Stimulated activated CD4-positive, alpha-beta T cell treated with anti-CD3 and anti-CD28 coated beads, Interleukin-4, amount 100 ng/mL, for 24 hours (primary cell): ENCODE measurements around the gene MYOD1.

Source experiments
- DNase-seq: peaks from one replicate; pipeline ENCODE4 v3.0.0-alpha.2; 2020

Gene MYOD1

GRCh38 chr11:17751558-17751957 lies 32.2 kb downstream of the MYOD1 start:
- no peak for DNase-seq

GRCh38 chr11:17752144-17752543 lies 32.8 kb downstream of the MYOD1 start:
- no peak for DNase-seq

DNA sequence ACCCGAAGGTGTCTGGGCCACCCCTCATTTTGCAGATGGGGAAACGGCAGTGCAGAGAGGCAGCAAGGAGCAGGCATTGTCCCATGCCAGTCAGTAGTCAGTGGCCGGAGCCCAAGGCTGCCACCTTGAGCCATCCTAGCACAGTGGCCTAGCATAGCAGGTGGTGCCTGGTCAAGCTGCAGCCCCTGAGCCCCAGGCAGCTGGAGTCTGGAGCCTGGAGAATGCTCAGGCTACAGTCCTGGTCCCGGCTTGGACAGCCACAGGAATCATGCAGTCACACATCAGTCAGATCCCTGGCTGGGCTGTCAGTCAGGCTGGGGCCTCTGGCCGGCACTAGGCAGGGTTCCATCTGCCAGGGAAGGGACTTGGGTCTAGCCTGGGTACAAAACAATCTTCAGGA lies 33.8 kb downstream of the MYOD1 start:
- no peak for DNase-seq

DNA sequence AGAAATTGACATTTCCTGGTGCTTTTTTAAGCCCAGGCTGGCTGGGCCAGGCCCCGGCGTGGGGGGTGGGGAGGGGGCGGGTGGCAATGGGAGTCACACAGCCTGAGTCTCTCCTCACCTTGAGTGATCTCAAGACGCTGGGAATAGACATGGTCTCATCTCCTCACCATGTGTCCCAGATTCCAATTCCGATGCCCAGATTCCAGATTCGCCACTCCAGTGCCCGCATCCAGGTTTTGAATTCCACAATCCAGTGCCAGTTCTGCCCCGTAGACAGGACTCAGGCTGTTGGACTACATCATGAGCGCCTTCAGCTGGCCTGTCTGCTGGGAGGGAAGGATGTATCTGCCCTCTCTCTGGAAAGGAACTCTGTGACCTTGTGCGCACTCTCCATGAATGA lies 34.3 kb downstream of the MYOD1 start:
- no peak for DNase-seq

- DNase-seq, result no peak
Observed at GRCh38 chr11:17755891-17756290, 36.5 kb downstream of the MYOD1 start.

DNA sequence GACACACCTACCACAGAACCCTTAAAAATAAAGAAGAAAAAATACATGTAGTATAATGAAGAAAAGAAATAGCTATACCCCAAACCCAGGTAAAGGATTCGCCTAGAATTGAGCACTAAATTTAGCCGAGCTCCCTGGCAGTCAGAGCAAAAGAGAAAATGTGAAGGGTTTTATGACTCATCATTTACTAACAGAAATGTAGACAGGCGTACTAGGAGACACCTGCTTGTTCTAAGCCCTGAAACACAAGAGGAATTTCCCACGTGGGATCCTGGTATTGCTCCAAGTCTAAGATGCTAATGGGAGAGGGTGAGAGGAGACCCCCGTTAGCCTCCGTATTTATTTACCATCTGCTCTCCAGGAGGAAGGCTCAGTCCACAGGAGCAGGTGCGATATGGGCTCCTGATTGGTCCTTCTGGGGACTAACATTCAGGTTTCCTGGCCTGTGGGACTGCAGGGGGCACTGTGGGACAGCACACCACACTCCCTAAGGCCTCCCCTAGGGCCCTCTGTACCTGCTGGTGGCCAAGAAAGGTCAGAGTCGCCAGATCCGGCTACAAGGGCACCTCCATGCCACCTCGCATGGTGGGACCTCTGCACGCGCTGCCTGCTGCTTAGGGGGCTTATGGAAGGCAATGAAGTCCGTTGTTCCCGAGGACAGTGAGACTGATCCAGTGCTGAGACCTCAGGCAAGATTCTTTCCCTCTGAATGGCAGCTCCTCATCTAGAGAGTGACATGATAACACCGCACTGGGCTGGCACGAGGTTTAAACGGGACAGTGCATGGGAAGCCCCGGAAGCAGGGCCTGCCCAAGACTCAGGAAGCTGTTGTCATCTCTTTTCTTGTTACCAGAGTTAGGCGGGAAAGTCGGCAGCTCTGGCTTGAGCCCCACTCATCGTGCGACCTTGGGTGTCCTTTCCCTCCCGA lies 41.0 kb downstream of the MYOD1 start:
- DNase-seq, result no peak

GRCh38 chr11:17762309-17762974 lies 43.1 kb downstream of the MYOD1 start:
- DNase-seq, result no peak

DNA sequence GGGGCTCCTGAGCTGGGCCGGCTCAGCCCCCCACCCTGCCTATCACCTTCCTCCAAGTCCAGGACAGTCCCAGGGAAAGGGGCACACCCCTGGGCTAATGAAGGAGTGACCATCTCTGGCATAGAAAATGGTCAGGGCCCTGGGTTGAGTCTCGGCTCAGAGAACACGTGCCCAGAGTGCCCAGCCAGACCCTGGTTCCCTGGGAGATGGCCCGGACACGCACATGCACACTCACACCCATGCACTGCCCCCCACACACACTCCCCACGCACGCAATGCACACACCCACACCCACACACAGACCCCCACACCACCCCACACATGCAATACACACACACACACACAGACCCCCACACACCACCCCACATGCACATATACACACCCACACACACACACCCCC lies 43.9 kb downstream of the MYOD1 start:
- no peak for DNase-seq

- no peak for DNase-seq
Observed at GRCh38 chr11:17763703-17764102, 44.3 kb downstream of the MYOD1 start.

- no peak for DNase-seq
Observed at GRCh38 chr11:17764446-17765218, 45.3 kb downstream of the MYOD1 start.

DNA sequence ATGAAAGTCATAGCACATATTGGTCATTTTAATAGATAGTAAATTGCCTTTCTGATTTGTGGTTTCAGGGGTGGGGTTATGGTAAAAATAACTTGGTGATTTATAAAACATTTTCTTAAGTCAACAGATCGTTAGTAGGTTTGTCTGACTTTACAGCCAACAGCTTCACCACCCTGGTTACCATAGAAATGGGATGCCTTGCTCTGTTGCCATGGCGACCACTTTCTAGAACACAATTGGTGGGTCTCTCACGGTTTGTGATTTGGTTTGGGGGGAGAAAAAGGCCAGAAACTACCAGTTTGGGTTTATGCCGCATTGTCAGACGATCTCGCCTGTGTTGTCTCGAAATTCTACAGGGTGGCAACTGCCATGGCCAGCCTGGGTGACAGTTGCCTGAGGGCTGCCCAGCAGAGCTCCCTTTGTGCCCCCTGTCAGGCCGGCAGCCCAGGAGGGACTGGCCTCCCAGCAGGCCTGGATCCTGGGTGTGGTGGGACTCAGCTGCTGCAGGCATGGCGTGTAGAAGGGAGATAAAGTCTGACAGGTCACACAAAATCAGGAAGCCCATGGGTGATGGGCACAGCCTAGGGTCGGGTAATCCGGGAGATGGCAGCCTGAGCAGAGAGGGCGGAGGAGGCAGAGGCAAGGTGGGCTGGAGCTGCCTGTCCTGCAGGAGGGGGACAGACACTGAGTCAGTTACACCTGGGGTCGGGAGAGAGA lies 46.1 kb downstream of the MYOD1 start:
- no peak for DNase-seq

GRCh38 chr11:17766073-17766359 lies 46.6 kb downstream of the MYOD1 start:
- DNase-seq, result no peak

GRCh38 chr11:17766590-17766989 lies 47.2 kb downstream of the MYOD1 start:
- no peak for DNase-seq

DNA sequence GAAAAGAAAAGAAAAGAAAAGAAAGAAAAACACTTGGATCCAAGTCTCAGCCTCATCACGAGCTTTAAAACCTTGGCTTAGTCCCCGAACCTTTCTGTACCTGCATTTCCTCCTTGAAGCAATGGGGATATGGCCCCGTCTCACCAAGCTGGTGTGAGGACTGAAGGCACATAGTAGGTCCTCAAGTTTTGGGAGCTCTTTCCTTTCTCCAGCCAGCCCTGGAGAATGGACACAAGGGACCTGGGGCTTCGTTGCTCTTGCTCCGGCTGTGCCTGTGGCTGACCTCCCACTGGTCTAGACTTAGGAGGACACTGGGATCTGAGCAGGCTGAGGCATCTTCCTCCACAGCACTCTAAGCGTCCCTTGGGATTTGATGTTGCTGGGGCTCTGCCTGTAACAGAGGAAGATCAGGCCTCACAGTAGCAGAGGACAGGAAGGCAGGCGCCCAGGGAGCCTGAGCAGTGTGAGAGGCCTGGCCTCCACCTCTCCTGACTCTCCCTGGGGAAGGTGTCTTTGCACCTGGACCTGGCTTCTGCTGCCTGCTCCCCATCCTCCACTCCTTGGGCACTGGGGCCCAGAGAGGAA lies 48.0 kb downstream of the MYOD1 start:
- no peak for DNase-seq

GRCh38 chr11:17767914-17768313 lies 48.5 kb downstream of the MYOD1 start:
- no peak for DNase-seq

DNA sequence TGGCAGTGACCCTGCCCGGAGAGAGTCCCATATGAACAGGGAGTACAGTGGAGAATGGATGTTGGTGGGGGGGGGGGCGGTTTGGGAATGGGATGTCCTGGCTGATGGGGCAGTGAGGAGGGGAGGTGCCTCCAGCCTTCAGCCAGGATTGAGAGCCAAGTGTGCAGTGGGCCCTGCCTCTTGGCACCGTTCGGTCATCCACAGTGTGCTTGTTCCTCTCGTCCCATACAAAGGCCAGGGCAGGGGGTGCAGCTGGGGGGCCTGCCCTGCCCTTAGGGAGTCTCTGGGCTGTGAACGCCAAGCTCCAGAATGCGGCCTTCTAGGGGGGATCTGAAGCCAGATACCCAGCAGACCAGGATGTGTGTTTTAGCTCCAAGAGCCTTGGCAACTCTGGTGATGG lies 49.2 kb downstream of the MYOD1 start:
- no peak for DNase-seq

DNA sequence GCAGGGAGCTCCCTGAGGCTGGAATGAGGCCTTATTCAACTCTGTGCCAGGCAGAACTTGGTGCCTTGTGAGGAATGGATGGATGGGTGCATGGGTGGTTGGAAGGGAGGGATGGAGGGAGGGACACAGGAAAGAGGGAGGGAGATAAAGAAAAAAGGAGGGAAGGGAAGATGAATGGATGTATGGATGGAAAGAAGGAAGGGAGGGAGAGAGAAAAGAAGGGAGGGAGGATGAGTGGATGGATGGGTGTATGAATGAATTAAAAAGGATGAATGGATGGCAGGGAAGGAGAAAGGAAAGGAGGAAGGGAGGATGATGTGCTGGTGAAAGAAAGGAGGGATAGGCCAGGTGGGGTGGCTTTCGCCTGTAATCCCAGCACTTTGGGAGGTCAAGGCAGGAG lies 49.8 kb downstream of the MYOD1 start:
- DNase-seq, result no peak

DNA sequence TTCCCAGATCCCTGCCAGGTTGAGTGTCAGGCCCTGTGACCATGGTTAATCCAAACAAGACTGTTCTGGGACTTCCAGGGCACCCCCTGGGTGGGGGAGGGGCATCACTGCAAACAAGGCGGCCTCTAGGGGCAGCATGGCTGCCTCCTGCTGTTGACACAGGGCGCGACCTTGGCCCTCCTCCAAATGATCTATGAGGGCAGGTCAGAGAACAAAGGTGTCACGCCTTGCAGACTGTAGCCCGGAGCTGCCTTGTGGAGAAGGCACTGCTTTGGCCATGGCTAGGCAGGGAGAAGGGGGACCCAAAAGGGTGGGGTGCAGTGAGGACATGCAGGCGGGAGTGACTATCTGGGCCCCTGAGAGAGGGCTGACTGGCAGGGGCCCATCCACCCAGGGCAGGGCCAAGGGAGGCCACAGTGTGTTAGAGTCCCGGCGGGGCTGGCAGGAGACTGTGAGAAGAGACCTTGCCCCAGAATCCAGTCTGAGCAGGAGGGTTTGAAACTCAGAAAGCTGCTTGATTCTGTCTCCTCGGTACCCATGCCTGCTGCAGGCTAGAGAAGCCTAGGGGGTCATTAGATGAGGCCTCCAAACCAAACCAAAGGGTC lies 50.8 kb downstream of the MYOD1 start:
- DNase-seq, result no peak

DNA sequence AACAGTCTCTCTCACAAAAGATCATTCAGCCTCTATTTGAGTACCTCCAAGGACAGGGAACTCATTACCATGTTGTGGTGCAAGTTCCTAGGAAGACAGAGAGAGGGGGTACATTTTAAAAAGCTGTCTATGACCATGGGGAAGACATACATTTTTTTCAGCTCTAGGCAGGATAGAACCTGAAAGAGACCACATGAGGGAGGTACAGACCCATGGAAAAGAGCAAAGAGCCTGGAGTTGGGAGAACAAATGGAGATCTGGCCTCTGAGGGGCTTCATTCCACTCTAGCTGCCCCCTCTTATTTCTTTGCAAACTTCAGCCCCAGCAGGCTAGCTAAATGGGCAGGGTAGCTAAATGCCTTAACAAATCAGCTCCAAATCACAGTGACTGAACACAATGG lies 51.5 kb downstream of the MYOD1 start:
- no peak for DNase-seq

GRCh38 chr11:17771415-17771814 lies 52.0 kb downstream of the MYOD1 start:
- DNase-seq, result no peak
